ENCODE results near the gene SH3RF3. TPM values are rescaled to one million over a fixed set of nuclear protein-coding genes. Genes with fewer than 3 reads are reported as not detected.

SH3RF3 gene
- total RNA-seq, 1 experiment from 2014 or later: 4.9 TPM

GRCh38 chr2:109419171-109419756, 290.3 kb downstream of the SH3RF3 start:
- Histone ChIP-seq H3K4me3 (ENCODE audit: low read depth in 2 of 2, low read length in 2 of 2) (no peak overlapping the region), H3K27ac (ENCODE audit: low read length) (no peak overlapping the region), H3K27me3 (ENCODE audit: control insufficient read depth, insufficient read depth, low read length) (no peaks in the 10 kb centered on the region), H3K36me3 (ENCODE audit: control insufficient read depth, insufficient read depth, low read length) (no peaks in the 10 kb centered on the region), H3K9me3 (ENCODE audit: control insufficient read depth, insufficient read depth, low read depth, low read length) (no peaks in the 10 kb centered on the region), H3K4me1 (ENCODE audit: control insufficient read depth, insufficient read depth, low read length) (no peaks in the 10 kb centered on the region)
- ATAC-seq: no peak
- in situ Hi-C loops (cut with HindIII; ENCODE audit: low pct_unique_long_range_greater_than_20kb, low sequenced_read_pairs) (no loop called here), intact Hi-C loops (cut with micrococcal nuclease; ENCODE audit: unreplicated experiment) (no loop called here)
- no peak for TF ChIP-seq TCF7L2 (IDR thresholded peaks at IDR 0.05; ENCODE audit: low read depth, low read length)
- TF ChIP-seq POLR2AphosphoS5 (IDR thresholded peaks at IDR 0.05; ENCODE audit: low read depth, low read length): no peak
- TF ChIP-seq REST (IDR thresholded peaks at IDR 0.05; ENCODE audit: insufficient read depth in 1 of 2, low read depth in 2 of 2, low read length in 1 of 2): no peak
- TF ChIP-seq CTCF (IDR thresholded peaks at IDR 0.05): no peak
- CTCF ChIA-PET: no interaction called here
- POLR2A ChIA-PET: no interaction called here
- no peak for DNase-seq (ENCODE audit: low read depth, low spot score)
- no TSS peak for BruUV-seq (replicated peaks)

- TSS peak; percentile 66 for BruUV-seq (replicated peaks)
- Histone ChIP-seq H3K9me3 (ENCODE audit: control insufficient read depth, insufficient read depth, low read depth, low read length) (no peaks in the 10 kb centered on the region), H3K36me3 (ENCODE audit: control insufficient read depth, insufficient read depth, low read length) (no peaks in the 10 kb centered on the region), H3K27me3 (ENCODE audit: control insufficient read depth, insufficient read depth, low read length) (no peaks in the 10 kb centered on the region), H3K27ac (ENCODE audit: low read length) (no peak overlapping the region), H3K4me1 (ENCODE audit: control insufficient read depth, insufficient read depth, low read length) (no peaks in the 10 kb centered on the region), H3K4me3 (ENCODE audit: low read depth in 2 of 2, low read length in 2 of 2) (no peak overlapping the region)
- POLR2A ChIA-PET: no interaction called here
- no peak for TF ChIP-seq POLR2AphosphoS5 (IDR thresholded peaks at IDR 0.05; ENCODE audit: low read depth, low read length)
- no peak for TF ChIP-seq SIN3A (IDR thresholded peaks at IDR 0.05; ENCODE audit: borderline replicate concordance, insufficient read depth, low read depth, low read length)
- TF ChIP-seq TCF7L2 (IDR thresholded peaks at IDR 0.05; ENCODE audit: low read depth, low read length): no peak
- no peak for TF ChIP-seq CTCF (IDR thresholded peaks at IDR 0.05)
- TF ChIP-seq REST (IDR thresholded peaks at IDR 0.05; ENCODE audit: insufficient read depth in 1 of 2, low read depth in 2 of 2, low read length in 1 of 2): no peak
- CTCF ChIA-PET: no interaction called here
- DNase-seq (ENCODE audit: low read depth, low spot score): no peak
- intact Hi-C loops (cut with micrococcal nuclease; ENCODE audit: unreplicated experiment) (no loop called here), in situ Hi-C loops (cut with HindIII; ENCODE audit: low pct_unique_long_range_greater_than_20kb, low sequenced_read_pairs) (no loop called here)
- ATAC-seq: 0 out of 2 replicates have a peak, but pooled peaks have one; percentile 30
Measured at GRCh38 chr2:109419960-109420370, 291.0 kb downstream of the SH3RF3 start.

All from Panc1 (cell line).